NCI-H345 (cell line): ENCODE results near the gene ZBTB47.

ENCODE experiments used
- DNase-seq: peaks from one replicate; lab custom pipeline; 2025; lab: John Stamatoyannopoulos, UW

ZBTB47 gene

DNA sequence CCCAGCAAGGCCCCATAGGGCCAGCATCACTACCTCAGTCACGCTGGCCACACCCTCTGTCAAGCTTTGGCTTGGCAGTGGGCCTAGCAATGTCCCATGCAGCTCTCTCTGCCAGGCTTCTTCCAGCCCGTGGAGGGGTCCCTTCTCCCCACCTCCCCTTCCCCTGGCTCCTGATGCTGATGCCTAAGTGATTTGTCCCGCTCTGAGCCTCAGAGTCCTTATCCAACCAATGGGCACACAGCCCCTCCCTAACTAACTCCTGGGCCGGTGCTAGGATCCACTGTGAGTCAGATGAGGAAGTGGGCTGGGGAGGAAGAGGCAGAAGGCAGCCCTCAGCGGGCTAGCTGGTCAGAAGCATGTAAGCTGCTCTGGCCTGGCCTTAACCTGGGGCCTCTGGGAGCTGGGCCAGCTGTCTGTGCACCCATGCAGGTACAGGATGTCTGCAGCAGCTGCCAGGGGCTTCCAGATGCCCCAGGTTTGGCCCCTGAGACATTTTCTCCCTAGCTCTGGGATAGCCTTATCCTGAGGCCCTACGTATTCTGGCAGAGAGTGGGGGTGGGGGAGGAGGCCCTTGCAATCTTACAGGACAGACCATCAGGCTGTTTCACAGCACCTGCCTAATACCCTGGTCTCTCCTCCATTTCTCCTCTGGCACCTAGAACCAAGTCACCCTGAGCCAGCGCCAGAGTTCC lies 740 bp upstream of the ZBTB47 start:
- DNase-seq, result no peak

DNA sequence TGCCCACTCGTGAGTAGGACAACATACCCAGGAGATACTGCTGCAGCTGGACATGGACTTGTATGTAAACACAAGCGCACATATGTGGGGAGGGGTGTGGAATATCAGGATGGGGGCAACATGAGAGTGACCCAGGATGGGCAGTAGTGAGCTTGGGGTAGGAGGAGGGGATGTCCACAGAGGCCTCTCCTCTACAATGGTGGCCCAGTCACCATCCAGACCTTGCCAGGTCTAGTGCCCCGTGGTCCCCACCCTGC lies 266 bp upstream of the ZBTB47 start:
- no peak for DNase-seq

DNA sequence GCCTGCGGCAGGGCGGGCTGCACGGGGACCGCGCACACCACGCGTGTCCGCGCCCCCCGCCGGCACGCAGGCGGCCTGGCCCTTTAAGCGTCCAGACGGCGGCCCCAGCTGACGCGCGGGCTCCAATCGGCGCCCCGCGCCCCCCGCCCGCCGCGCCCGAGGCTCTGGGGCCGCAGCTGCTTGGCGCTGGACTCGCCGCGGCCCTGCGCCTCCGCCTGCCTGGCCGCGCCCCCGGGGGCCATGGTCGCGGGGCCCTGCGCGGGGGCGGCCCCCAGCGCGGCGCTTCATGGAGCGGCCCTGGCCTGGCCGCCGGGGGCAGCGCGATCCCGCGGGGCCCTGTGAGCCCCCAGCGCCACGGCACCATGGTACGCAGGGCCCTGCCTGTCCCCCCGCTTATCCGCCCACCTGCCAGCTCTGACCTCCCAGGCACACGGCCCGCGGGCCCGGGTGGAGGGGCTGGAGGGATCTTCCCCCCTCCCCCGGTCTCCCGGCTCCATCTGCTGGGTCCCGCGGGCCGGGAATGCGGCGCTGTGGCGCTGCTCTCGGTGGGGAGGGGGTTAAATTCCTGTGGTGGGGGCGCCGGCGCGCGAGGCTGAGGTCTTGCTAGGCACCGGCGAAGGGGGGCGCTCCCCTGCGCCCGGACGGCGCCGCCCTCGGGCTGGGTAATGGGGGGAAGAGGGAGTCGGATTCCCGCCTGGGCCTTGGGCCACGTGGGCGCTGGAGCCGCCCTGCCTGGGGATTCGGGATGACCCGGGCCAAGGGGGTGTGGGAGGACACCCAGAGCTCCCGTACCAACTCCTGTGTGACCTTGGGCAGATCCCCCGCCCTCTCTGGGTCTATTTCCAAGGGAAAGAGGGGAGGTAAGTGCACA lies 1.1 kb downstream of the ZBTB47 start:
- DNase-seq, result peak; percentile 38

DNA sequence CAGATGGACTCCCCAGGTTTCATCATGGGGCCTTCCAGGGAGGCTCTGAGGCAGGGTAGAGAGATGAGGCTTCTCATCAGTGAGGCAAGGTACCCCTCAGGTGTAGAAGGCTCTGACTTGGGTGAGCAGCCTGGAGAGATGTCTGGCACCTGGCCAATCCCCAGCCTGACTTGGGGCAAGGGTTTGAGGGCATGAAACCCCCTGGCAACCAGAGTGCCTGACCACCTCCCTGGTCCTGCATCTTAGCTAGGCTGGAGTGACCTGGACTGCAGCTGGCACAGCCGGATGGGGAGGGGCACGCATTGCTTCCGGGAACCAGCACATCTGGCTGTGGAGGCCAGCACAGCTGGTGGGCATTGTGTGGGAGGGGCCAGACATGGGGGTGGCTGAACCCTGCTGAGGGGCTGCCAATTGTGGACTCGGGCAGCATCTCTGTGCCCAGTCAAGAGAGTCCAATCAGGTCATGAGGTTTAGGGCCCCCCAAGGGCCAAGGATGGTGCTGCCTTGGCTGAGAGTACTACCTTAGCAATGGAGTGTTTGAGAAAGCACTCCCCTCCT lies 1.9 kb downstream of the ZBTB47 start:
- DNase-seq, result no peak

DNA sequence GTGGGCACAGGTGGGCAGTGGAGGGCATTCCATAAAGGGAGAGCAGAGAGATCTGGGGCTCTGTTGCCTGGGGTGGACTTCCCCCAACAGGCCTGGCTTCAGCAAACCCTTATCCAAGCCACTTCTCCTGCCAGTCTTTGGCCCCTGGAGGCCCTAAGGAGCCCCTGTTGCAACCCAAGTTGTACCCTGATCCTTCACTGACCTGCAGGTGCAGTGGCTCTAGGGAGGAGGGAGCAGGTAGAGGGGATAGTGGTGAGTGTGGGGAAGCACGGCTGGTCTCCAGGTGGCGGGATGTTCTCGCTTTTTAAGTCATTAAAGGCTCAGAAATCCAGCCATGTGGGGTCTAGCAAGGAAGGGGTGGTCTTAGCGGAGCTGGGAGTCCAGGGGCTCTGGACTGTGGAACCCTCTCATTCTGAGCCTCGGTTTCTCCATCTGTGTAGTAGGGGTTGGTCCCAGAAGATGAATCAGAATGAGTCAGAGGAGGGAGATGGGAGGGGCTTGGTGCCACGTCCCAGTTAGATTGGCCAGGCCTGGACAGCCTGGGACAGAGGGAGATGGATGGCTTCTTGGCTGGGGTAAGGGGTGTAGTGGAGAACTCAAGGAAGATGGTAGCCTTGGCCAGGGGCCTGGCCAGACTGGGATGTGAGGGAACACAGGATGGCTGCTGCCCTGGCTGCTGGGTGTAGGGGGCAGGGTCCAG lies 2.6 kb downstream of the ZBTB47 start:
- DNase-seq, result no peak

DNA sequence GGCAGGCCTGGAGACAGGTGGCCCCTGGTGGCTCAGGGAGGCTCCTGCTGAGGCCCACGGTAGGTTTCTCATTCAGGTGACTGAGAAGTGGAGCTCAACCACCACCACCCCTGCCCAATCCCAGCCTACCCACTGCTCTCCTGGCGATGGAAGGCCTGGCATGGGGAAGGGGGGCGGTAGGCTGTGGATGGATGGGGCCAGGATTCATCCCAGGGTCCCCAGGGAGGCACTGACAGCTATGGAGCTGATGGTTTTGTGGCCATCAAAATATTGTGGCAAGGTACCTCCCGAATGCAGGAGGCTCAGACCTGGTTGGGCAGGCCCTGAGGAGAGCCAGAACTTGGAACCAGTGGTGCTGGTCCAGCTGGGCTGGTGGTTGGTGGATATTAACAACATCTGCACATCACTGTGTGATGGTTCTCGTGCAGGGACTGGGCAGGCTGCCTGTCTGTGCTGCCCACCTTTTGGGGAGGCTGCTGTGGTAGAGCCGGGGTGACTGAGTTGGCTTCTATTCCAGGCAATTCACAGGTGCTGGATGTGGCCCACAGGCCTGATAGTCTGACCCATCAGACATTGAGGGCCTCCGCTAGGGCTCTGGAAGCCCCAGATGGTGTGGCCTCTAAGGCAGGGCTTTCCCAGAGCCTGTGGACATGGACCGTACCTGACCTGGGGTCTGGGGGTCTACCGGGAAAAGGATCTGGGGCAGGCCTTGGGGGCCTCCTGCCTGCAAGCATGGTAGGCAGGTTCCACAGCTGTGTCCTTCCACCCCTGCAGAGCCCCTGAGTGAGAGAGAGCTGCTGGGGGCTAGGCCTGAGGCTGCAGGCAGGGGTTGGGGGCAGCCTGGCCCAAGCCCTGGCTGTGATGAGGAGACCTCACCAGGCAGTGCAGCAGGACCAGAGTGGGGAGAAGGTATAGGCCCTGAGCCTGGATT lies 3.4 kb downstream of the ZBTB47 start:
- no peak for DNase-seq

DNA sequence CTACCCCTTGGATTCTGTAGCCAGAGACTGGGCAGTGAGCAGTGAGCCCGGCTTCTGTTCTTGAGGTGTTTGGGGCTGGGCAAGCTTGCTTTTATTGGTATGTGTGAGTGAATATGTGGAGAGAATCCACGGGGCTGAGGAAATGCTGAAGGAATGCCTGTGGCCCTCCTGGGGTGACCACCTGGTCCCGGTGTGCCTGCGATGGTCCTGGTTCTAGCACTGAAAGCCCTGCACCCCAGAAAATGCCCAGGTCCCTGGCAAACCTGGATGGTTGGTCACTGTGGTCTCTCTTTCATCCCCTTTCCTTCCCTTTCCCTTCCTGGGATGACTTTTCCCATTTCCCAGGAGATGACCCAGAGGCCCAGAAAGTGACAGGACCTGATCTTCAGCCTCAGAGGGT lies 4.2 kb downstream of the ZBTB47 start:
- DNase-seq, result no peak

DNA sequence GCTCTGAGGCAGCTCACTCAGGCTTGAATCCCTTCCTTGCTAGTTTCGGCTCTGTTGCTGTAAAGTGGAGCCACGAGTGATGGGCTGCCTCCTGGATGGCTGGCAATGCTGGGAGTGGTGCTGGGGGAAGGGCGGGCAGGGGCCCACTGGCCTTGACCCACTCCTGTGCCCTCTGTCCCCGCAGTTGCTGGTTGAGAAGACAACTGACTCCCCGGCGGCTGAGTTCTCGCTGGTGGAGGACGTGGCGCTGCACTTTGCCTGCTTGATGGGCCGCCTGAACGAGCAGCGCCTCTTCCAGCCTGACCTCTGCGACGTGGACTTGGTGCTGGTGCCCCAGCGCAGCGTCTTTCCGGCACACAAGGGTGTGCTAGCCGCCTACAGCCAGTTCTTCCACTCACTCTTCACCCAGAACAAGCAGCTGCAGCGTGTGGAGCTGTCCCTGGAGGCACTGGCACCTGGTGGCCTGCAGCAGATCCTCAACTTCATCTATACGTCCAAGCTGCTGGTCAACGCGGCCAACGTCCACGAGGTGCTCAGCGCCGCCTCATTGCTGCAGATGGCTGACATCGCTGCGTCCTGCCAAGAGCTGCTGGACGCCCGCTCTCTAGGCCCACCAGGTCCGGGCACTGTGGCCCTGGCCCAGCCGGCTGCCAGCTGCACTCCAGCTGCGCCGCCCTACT lies 4.7 kb downstream of the ZBTB47 start:
- no peak for DNase-seq

DNA sequence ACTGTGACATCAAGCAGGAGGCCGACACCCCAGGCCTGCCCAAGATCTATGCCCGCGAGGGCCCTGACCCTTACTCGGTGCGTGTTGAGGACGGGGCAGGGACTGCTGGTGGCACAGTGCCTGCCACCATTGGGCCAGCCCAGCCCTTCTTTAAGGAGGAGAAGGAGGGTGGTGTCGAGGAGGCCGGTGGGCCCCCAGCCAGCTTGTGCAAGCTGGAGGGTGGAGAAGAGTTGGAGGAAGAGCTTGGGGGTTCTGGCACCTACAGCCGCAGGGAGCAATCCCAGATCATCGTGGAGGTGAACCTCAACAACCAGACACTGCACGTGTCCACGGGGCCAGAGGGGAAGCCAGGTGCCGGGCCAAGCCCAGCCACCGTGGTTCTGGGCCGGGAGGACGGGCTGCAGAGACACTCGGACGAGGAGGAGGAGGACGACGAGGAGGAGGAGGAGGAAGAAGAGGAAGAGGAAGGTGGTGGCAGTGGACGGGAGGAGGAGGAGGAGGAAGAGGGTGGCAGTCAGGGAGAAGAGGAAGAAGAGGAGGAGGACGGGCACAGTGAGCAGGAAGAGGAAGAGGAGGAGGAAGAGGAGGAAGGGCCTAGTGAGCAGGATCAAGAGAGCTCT lies 5.4 kb downstream of the ZBTB47 start:
- no peak for DNase-seq

DNA sequence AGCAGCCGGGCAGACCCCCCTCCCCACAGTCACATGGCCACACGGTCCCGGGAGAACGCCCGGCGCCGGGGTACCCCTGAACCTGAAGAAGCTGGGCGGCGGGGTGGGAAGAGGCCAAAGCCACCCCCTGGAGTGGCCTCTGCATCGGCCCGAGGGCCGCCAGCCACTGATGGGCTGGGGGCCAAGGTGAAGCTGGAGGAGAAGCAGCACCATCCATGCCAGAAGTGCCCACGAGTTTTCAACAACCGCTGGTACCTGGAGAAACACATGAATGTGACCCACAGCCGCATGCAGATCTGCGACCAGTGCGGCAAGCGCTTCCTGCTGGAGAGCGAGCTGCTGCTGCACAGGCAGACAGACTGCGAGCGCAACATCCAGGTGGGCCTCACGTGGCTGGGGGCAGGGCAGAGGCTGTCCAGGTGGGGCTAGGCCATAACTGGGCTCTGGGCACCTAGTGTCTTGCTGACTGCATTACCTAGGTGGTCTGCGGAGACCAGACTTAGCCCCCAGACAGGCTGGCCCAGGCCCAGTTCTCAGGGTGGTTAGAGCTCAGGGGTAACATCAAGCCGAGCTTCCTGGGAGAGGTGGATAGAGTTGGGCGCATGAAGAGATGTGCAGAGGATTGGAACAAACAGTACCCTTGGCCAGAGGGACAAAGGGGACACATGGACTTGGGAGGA lies 6.1 kb downstream of the ZBTB47 start:
- DNase-seq, result no peak

DNA sequence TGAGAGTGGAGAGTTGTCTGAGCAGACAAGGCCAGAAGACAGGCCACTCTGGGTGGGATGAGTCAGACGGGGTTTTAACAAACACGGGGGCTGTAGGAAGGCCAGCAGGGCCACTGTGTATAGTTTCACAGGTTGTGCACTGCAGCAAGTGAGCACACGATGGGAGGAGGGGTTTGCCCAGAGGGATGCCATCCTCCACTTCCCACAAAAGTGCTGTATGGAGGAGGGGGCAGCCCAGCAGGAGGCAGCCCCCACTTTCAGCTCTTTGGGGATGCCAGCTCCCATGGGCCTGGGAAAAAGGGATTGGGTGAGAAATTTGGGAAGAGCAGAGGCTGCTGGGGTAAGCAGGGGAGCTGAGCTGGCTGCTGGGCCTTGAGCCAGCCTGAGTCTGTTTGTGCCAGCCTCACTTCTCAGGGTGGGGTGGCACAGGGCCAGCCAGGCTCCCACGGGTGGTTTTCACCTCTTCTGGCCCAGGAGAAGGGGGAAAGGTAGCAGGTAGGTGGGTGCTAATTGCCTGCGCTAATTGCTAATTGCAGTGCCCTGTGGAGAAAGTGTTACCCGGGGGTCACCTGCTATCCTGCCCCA lies 6.7 kb downstream of the ZBTB47 start:
- DNase-seq, result no peak

DNA sequence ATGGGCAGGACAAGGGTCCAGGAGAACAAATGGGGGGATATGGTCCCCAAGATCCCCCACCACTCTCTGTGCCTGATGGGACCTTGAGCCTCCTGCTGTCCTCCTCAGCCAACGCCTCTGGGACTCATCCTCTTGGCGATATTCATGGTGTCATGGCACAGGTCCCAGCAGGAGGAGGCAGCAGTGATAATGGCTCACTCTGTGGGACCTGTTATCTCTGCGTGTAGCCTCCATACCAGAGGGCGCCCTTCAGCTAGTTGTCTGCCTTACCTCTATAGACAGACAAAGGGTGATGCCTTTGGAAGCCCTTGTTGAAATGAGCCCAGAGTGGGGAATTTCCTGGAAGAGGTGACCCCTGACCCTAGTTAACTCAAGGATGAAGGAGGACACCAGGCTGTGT lies 7.4 kb downstream of the ZBTB47 start:
- DNase-seq, result no peak

DNA sequence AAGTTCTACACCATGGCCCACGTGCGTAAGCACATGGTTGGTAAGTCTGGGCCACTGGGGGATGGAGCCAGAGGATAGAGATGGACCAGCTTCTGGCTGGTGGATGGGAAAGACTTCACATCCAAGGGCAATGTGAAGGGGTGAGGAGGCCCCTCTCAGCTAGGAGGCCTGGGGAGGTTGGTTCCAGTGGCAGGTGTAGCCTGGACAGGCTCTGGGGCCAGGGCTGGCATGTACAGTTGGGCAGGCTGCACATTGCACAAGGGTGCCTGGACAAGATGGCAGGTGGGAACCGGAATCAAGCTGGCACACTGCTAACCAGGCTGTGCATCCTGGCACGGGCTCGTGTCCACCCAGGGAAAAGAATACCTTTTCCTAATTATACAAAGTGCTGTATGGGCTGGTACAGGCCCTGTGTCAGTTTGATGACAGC lies 8.1 kb downstream of the ZBTB47 start:
- DNase-seq, result no peak

DNA sequence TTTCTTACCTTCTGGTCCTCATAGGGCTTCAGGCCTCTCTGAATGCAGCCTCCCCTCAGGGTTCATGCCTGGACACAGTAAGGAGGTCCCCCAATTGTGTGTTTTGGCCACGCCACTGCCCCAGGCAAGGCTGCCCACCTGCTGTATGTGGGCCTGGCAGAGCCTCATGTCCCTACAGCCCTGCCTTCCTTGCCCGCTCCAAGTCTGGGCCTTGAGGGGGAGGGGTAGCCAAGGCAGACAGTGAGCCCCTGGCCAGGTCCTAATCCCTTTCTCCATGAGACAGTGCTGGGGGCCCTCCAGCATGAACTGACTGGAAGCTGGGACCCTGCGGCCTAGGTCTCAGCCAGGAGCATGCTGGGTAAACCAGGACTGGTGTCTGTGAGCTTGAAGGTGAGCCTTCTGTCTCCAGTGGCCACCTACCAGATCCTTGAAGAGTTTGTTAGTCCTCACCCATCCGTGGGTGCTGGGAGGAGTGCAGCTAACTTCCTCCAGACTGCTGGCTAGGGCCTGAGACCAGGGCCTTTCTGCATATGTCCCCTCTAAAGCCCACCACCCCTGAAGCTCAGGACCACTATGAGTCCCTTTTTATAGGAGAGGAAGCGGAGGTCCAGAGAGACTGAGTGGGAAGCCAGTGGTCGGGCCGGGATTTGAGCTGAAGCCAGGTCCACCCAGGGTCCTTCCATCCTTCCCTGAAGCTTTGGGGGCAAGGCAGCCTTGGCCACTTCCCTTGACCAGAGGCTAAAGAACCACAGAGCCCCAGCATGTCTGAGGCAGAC lies 8.7 kb downstream of the ZBTB47 start:
- DNase-seq, result no peak

DNA sequence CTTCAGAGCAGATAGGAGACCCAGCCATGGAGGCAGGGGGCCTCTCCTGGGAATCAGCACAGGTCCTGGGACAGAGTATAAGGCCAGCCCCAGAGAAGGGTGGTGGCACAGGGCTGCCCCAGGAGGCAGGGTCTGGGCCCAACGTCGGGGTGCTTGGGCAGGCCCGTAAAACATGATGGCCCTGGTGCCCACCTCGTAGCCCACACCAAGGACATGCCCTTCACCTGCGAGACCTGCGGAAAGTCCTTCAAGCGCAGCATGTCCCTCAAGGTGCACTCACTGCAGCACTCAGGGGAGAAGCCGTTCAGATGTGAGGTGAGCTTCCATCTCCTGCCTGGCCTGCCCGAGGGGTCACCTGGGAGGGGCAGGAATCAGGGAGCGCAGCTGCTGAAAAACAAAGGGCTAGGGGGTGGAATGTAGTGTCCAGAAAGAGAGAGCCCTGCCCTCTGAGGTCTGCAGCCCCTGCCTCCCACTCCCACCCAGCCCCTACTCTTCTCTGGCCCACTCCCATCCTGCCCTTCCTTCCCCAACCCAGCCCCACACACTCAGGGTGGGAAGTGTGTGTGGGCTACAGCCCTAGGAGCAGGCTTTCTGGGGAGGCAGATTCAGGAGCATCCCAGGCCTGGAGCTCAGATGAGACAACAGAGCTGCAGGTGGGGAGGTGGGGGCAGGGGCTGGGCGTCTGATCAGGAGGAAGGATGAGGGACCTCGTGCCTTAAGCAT lies 9.5 kb downstream of the ZBTB47 start:
- DNase-seq, result no peak

DNA sequence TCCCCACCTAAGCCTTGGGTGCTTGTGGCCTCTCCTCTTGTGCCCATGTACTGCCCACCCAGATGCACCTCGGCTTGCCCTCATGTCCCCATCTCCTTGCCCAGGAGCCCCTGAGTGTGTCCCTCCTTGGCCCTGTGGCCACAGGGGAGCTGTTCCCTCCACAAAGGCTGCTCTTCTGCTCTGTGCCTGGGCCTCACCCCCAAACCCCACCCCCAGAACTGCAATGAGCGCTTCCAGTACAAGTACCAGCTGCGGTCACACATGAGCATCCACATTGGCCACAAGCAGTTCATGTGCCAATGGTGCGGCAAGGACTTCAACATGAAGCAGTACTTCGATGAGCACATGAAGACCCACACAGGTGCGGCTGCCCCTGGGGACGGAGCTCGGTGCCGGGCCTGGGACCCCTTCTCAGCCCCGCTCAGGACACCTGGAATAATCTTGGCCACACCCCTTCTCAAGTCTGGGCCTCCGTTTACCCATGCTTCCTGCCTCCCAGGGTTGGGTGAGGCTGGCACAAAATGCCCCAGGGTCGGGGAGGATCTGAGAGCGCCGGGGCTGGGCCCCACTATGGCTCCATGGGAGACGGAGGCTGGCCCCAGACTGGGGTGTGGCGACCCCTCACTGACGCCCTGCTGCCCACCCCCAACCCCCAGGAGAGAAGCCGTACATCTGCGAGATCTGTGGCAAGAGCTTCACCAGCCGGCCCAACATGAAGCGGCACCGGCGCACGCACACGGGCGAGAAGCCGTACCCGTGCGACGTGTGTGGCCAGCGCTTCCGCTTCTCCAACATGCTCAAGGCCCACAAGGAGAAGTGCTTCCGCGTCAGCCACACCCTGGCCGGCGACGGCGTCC lies 10.3 kb downstream of the ZBTB47 start:
- DNase-seq, result no peak

DNA sequence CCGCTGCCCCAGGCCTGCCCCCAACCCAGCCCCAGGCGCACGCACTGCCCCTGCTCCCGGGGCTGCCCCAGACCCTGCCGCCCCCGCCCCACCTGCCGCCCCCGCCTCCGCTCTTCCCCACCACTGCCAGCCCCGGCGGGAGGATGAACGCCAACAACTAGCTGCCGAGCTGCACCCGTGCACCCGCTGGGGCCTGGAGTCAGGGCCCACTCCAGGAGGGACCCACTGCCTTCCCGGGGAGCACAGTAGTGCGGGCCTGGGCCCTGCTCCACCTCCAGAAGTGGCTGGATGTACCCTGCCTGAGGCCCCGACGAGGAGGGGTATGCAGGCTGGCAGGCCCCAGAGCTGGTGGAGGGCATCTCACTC lies 10.9 kb downstream of the ZBTB47 start:
- DNase-seq, result no peak
